Measurements from ENCODE around the gene HOXB8. TPM values are rescaled to one million over a fixed set of nuclear protein-coding genes. Genes with fewer than 3 reads are reported as not detected.

HOXB8 gene
- polyA plus RNA-seq, 3 donors, result 0.76 to 8.3 (median 6.9) TPM

GRCh38 chr17:48603959-48604769 is 10.9 kb downstream of the HOXB8 start:
- H3K27ac ChIP-seq (ENCODE audit: low read depth, low read length), result no peak overlapping the region
- WGBS, 3 donors, result 6 to 20% (median 19%) methylated on average over 21 of the region's 21 CpGs

GRCh38 chr17:48601539-48602425 is 13.3 kb downstream of the HOXB8 start:
- H3K27ac ChIP-seq (ENCODE audit: low read depth, low read length), result no peak overlapping the region
- WGBS, 3 donors, result 11 to 41% (median 41%) methylated on average over 35 of the region's 35 CpGs

- H3K27ac ChIP-seq (ENCODE audit: low read depth, low read length), result no peak overlapping the region
Measured at GRCh38 chr17:48601207-48601538, 13.9 kb downstream of the HOXB8 start.

GRCh38 chr17:48600244-48601098 is 14.6 kb downstream of the HOXB8 start:
- 35 to 78% (median 74%) methylated on average over 17 of the region's 17 CpGs for WGBS, 3 donors
- H3K27ac ChIP-seq (ENCODE audit: low read depth, low read length), result no peak overlapping the region

More at GRCh38 chr17:48601207-48601538, 13.9 kb downstream of the HOXB8 start:
- 27 to 83% (median 82%) methylated on average over 4 of the region's 4 CpGs for WGBS, 3 donors

GRCh38 chr17:48599354-48599753 is 15.7 kb downstream of the HOXB8 start:
- no peak overlapping the region for H3K27ac ChIP-seq (ENCODE audit: low read depth, low read length)
- WGBS, 3 donors, result 34 to 82% (median 81%) methylated on average over 5 of the region's 5 CpGs

GRCh38 chr17:48598736-48599135 is 16.4 kb downstream of the HOXB8 start:
- H3K27ac ChIP-seq (ENCODE audit: low read depth, low read length), result no peak overlapping the region
- 21 to 43% (median 35%) methylated on average over 7 of the region's 7 CpGs for WGBS, 3 donors

- 1 to 2% (median 1%) methylated on average over 63 to 68 of the region's 68 CpGs for WGBS, 3 donors
- H3K27ac ChIP-seq (ENCODE audit: low read depth, low read length), result no peak overlapping the region
Measured at GRCh38 chr17:48597778-48598631, 17.1 kb downstream of the HOXB8 start.

- H3K27ac ChIP-seq (ENCODE audit: low read depth, low read length), result no peak overlapping the region
- 1 to 5% (median 3%) methylated on average over 16 of the region's 16 CpGs for WGBS, 3 donors
Measured at GRCh38 chr17:48597528-48597777, 17.6 kb downstream of the HOXB8 start.

- no peak overlapping the region for H3K27ac ChIP-seq (ENCODE audit: low read depth, low read length)
- 8 to 30% (median 12%) methylated on average over 24 to 26 of the region's 26 CpGs for WGBS, 3 donors
Measured at GRCh38 chr17:48596735-48597527, 18.2 kb downstream of the HOXB8 start.

- no peak overlapping the region for H3K27ac ChIP-seq (ENCODE audit: low read depth, low read length)
- WGBS, 3 donors, result 14 to 33% (median 25%) methylated on average over 42 to 54 of the region's 54 CpGs
Measured at GRCh38 chr17:48596000-48596734, 18.9 kb downstream of the HOXB8 start.

- WGBS, 3 donors, result 31 to 81% (median 80%) methylated on average over 25 of the region's 25 CpGs
- H3K27ac ChIP-seq (ENCODE audit: low read depth, low read length), result no peak overlapping the region
Measured at GRCh38 chr17:48595278-48595999, 19.7 kb downstream of the HOXB8 start.

- H3K27ac ChIP-seq (ENCODE audit: low read depth, low read length), result no peak overlapping the region
- WGBS, 3 donors, result 22 to 69% (median 65%) methylated on average over 25 of the region's 25 CpGs
Measured at GRCh38 chr17:48594538-48595277, 20.4 kb downstream of the HOXB8 start.

- H3K27ac ChIP-seq (ENCODE audit: low read depth, low read length), result no peak overlapping the region
- WGBS, 3 donors, result 8 to 11% (median 9%) methylated on average over 35 to 37 of the region's 37 CpGs
Measured at GRCh38 chr17:48593840-48594537, 21.1 kb downstream of the HOXB8 start.

GRCh38 chr17:48593126-48593829 is 21.8 kb downstream of the HOXB8 start, which contains the start of gene HOXB5:
HOXB5 (minus strand) TSS chr17:48593779; CDS start chr17:48593682, 97 bp downstream.
- WGBS, 3 donors, result 3 to 9% (median 3%) methylated on average over 50 of the region's 50 CpGs
- no peak within 1 kb of the TSS for H3K27ac ChIP-seq (ENCODE audit: low read depth, low read length)
